SU-DHL-6 (cell line): ENCODE results near the gene PPIA.
"Not testable (repeated sequence)": the region's sequence is repeated elsewhere in the genome, so short reads cannot be mapped to it uniquely, and the experiment has no call there.

Source experiments
- H2AFZ ChIP-seq: fragments of 200-600 bp; sonication (generic); 2 replicates; pipeline ENCODE4 v1.6.1; 2014; ENCODE audit warnings: low read depth, mild to moderate bottlenecking, moderate library complexity, mixed read lengths, antibody characterized with exemption, low read length; ENCODE audit not compliant: severe bottlenecking
- H3F3A ChIP-seq: fragments of 200-600 bp; shearing (Covaris generic); 2 replicates; pipeline ENCODE4 v1.6.0; 2016; ENCODE audit warnings: antibody characterized with exemption, mild to moderate bottlenecking; ENCODE audit not compliant: insufficient read depth
- H3K27ac ChIP-seq: fragments of 200-600 bp; sonication (generic); 2 replicates; pipeline ENCODE4 v1.5.1; 2016; ENCODE audit warnings: low read depth, mild to moderate bottlenecking, low read length, moderate library complexity, mixed read lengths
- H3K27me3 ChIP-seq: fragments of 200-600 bp; sonication (generic), shearing (Covaris generic); 2 replicates; pipeline ENCODE4 v1.6.0; 2014; ENCODE audit warnings: mild to moderate bottlenecking, low read length
- H3K36me3 ChIP-seq: fragments of 200-600 bp; sonication (generic); 2 replicates; pipeline ENCODE4 v1.6.1; 2014; ENCODE audit warnings: mild to moderate bottlenecking, low read length, mixed read lengths
- H3K4me2 ChIP-seq: fragments of 300-600, 200-600 bp; shearing (Covaris generic), sonication (generic); 2 replicates; pipeline ENCODE4 v1.6.0; 2014; ENCODE audit warnings: low read length, low read depth, mild to moderate bottlenecking; ENCODE audit not compliant: poor library complexity, severe bottlenecking
- H3K4me3 ChIP-seq: fragments of 200-600 bp; sonication (generic); 2 replicates; pipeline ENCODE4 v1.5.1; 2014; ENCODE audit warnings: antibody characterized with exemption, low read length, mild to moderate bottlenecking, mixed read lengths; ENCODE audit not compliant: insufficient read depth, poor library complexity, severe bottlenecking
- H3K79me2 ChIP-seq: fragments of 200-600 bp; sonication (generic); 2 replicates; pipeline ENCODE4 v1.6.1; 2014; ENCODE audit warnings: mild to moderate bottlenecking, low read length, moderate library complexity; ENCODE audit not compliant: insufficient read depth
- H3K9ac ChIP-seq: fragments of 200-600 bp; sonication (generic); 2 replicates; pipeline ENCODE4 v1.7.0; 2014; ENCODE audit warnings: mild to moderate bottlenecking, low read length
- H3K9me2 ChIP-seq: fragments of 200-600 bp; sonication (generic); replicated peaks from 2 replicates; pipeline ENCODE4 v1.6.1; 2014; ENCODE audit warnings: low read length; ENCODE audit not compliant: insufficient read depth
- H3K9me3 ChIP-seq: fragments of 200-600 bp; sonication (generic); 2 replicates; pipeline ENCODE4 v1.6.1; 2014; ENCODE audit warnings: low read length, mixed read lengths; ENCODE audit not compliant: insufficient read depth
- H4K20me1 ChIP-seq: fragments of 200-600 bp; sonication (generic); 2 replicates; pipeline ENCODE4 v1.6.1; 2014; ENCODE audit warnings: low read depth, mild to moderate bottlenecking, antibody characterized with exemption, low read length, moderate library complexity, mixed read lengths
- CTCF ChIP-seq: fragments of 200-600 bp; sonication (generic); IDR thresholded peaks from one replicate; pipeline ENCODE4 v1.5.1; 2017; ENCODE audit warnings: antibody characterized with exemption, mild to moderate bottlenecking, low read length, moderate library complexity; ENCODE audit not compliant: insufficient read depth, poor library complexity, severe bottlenecking
- EZH2phosphoT487 ChIP-seq: fragments of 200-600 bp; sonication (generic), shearing (Covaris generic); conservative IDR thresholded peaks from 2 replicates; pipeline ENCODE4 v1.6.1; 2018; ENCODE audit warnings: mild to moderate bottlenecking, antibody characterized with exemption, low read length, moderate library complexity, mixed read lengths

Gene PPIA

DNA sequence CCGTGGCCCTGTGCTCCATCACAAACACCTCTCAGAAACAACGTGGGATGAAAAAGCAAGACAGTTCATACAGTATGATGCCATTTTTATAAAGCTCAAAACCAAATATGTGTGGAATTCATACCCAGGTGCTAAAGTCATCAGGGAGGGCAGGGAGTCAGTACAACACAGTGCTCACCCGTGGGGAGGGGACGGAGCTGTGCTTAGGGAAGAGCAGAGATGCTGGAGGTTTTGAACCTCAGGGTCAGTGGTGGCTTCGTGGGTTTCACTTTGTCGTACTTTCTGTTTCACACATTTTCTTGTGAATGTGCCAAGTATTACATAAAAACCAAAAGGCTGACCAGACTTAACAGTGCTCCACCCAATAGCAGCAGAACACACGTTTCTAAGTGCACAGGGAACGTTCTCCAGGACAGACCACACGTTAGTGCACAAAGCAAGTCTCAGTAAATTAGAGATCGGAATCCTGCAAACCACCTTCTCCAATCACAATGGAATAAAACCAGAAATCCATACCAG is 26.6 kb upstream of the PPIA start:
- H3K9ac ChIP-seq: no peak overlapping the region
- no peaks in the 10 kb centered on the region for H3K27me3 ChIP-seq
- no peak overlapping the region for H3K27ac ChIP-seq
- H3K9me3 ChIP-seq: no peaks in the 10 kb centered on the region
- H2AFZ ChIP-seq: no peak overlapping the region
- H3K36me3 ChIP-seq: no peaks in the 10 kb centered on the region
- no peak overlapping the region for H3K4me3 ChIP-seq
- no peak overlapping the region for H3K4me2 ChIP-seq
- TF ChIP-seq CTCF (no peak), EZH2phosphoT487 (no peak)
- H3K79me2 ChIP-seq: no peaks in the 10 kb centered on the region
- no peaks in the 10 kb centered on the region for H4K20me1 ChIP-seq
- no peaks in the 10 kb centered on the region for H3F3A ChIP-seq
- no peaks in the 10 kb centered on the region for H3K9me2 ChIP-seq

- no peaks in the 10 kb centered on the region for H3K36me3 ChIP-seq
- H3K4me2 ChIP-seq: no peak overlapping the region
- H3K9ac ChIP-seq: no peak overlapping the region
- no peaks in the 10 kb centered on the region for H3K79me2 ChIP-seq
- H3F3A ChIP-seq: no peaks in the 10 kb centered on the region
- no peaks in the 10 kb centered on the region for H3K9me3 ChIP-seq
- TF ChIP-seq CTCF (no peak), EZH2phosphoT487 (no peak)
- no peak overlapping the region for H3K4me3 ChIP-seq
- H4K20me1 ChIP-seq: no peaks in the 10 kb centered on the region
- H3K27ac ChIP-seq: no peak overlapping the region
- H3K27me3 ChIP-seq: no peaks in the 10 kb centered on the region
- no peak overlapping the region for H2AFZ ChIP-seq
- H3K9me2 ChIP-seq: no peaks in the 10 kb centered on the region
These were observed 25.1 kb upstream of the PPIA start for GRCh38 chr7:44771358-44771757.

- H3K9me3 ChIP-seq: no peaks in the 10 kb centered on the region
- no peak overlapping the region for H2AFZ ChIP-seq
- no peak overlapping the region for H3K4me3 ChIP-seq
- H3F3A ChIP-seq: no peaks in the 10 kb centered on the region
- no peak overlapping the region for H3K27ac ChIP-seq
- H4K20me1 ChIP-seq: no peaks in the 10 kb centered on the region
- H3K36me3 ChIP-seq: no peaks in the 10 kb centered on the region
- no peaks in the 10 kb centered on the region for H3K27me3 ChIP-seq
- no peak overlapping the region for H3K4me2 ChIP-seq
- no peaks in the 10 kb centered on the region for H3K9me2 ChIP-seq
- H3K79me2 ChIP-seq: no peaks in the 10 kb centered on the region
- no peak overlapping the region for H3K9ac ChIP-seq
- no peak for TF ChIP-seq CTCF
- no peak for TF ChIP-seq EZH2phosphoT487
These were observed 24.0 kb upstream of the PPIA start for GRCh38 chr7:44772440-44772839.

GRCh38 chr7:44772867-44773266 is 23.6 kb upstream of the PPIA start:
- TF ChIP-seq EZH2phosphoT487 (no peak), CTCF (no peak)
- no peak overlapping the region for H3K27ac ChIP-seq
- no peaks in the 10 kb centered on the region for H3K9me3 ChIP-seq
- no peaks in the 10 kb centered on the region for H3F3A ChIP-seq
- no peaks in the 10 kb centered on the region for H3K79me2 ChIP-seq
- H3K9ac ChIP-seq: no peak overlapping the region
- H4K20me1 ChIP-seq: no peaks in the 10 kb centered on the region
- H3K27me3 ChIP-seq: no peaks in the 10 kb centered on the region
- H3K36me3 ChIP-seq: no peaks in the 10 kb centered on the region
- H3K9me2 ChIP-seq: no peaks in the 10 kb centered on the region
- H2AFZ ChIP-seq: no peak overlapping the region
- H3K4me2 ChIP-seq: no peak overlapping the region
- H3K4me3 ChIP-seq: no peak overlapping the region

- H4K20me1 ChIP-seq, H3K9me2 ChIP-seq, H3K27ac ChIP-seq, H3K4me2 ChIP-seq, H3K9me3 ChIP-seq, H2AFZ ChIP-seq, H3K27me3 ChIP-seq, H3K79me2 ChIP-seq, H3K4me3 ChIP-seq, H3K9ac ChIP-seq, H3F3A ChIP-seq, H3K36me3 ChIP-seq: not testable (repeated sequence)
These were observed 22.0 kb upstream of the PPIA start for GRCh38 chr7:44774486-44774885.
